ENCODE data around the gene RABGAP1.

Gene RABGAP1

DNA sequence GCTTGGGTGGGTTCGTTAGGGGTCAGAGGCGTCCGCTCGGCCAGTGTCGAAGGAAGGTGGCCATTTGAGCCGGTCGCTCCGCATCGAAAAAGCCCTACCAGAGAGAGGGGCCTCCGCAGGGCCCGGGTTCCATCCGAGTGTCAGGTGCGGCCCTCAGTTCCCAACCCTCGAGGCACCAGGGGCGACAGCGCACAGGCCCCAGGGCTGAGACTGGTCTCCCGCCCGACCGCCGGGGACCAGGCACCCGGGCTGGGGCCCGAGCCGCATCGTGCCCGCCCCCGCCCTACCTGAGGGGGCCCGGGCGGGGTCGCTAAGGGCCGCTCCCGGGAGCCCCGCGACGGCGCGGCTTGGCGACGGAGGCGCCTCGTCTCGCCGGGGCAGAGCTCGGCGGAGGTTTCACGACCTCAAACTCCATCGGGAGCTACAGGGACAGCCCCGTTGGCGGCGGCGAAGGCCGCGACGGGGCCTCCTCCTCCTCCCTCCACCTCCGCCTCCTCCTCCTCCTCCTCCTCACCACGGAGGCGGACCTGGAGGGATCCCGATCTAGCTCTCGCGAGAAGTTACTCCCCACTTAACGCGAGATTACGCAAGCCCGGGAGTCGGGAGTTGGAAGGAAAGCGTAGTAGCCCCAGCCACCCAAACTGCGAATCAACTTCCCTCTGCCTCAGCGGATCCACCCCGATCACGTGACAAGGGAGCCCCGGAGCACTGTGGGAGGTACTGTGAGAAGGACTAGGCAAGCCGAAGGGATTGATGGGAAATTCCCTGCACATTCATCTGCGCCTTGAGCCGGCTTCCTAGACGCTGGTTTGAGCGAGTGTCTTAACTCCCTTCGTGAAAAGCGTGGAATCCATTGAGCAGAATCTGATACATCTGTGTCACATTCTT lies 35.8 kb upstream of the RABGAP1 start, which contains the start of gene RC3H2 (continued):
- no peak for TF ChIP-seq TSHZ1 (tag by site-specific recombination; IDR thresholded peaks at IDR 0.05; ENCODE audit: borderline replicate concordance)
- no peak for TF ChIP-seq ZNF121 (tag by site-specific recombination; IDR thresholded peaks at IDR 0.05)
- TF ChIP-seq AEBP2 (tag by site-specific recombination; IDR thresholded peaks at IDR 0.05; ENCODE audit: borderline replicate concordance), result no peak
- peak; percentile 46; the same call in 1 of the 2 replicates for TF ChIP-seq IKZF3 (tag by site-specific recombination; IDR thresholded peaks at IDR 0.05)
- TF ChIP-seq ZNF768 (tag by site-specific recombination; IDR thresholded peaks at IDR 0.05), result no peak
- TF ChIP-seq, protein P1, sequence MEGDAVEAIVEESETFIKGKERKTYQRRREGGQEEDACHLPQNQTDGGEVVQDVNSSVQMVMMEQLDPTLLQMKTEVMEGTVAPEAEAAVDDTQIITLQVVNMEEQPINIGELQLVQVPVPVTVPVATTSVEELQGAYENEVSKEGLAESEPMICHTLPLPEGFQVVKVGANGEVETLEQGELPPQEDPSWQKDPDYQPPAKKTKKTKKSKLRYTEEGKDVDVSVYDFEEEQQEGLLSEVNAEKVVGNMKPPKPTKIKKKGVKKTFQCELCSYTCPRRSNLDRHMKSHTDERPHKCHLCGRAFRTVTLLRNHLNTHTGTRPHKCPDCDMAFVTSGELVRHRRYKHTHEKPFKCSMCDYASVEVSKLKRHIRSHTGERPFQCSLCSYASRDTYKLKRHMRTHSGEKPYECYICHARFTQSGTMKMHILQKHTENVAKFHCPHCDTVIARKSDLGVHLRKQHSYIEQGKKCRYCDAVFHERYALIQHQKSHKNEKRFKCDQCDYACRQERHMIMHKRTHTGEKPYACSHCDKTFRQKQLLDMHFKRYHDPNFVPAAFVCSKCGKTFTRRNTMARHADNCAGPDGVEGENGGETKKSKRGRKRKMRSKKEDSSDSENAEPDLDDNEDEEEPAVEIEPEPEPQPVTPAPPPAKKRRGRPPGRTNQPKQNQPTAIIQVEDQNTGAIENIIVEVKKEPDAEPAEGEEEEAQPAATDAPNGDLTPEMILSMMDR (tag by site-specific recombination; IDR thresholded peaks at IDR 0.05), result no peak
- TF ChIP-seq ZNF24 (tag by site-specific recombination; IDR thresholded peaks at IDR 0.05), result peak; percentile 75; the same call in 1 of the 2 replicates
- no peak for TF ChIP-seq WT1 (tag by site-specific recombination; IDR thresholded peaks at IDR 0.05)
- no peak for TF ChIP-seq ZNF311 (tag by site-specific recombination; IDR thresholded peaks at IDR 0.05; ENCODE audit: borderline replicate concordance)
- TF ChIP-seq ZNF146 (tag by site-specific recombination; IDR thresholded peaks at IDR 0.05), result no peak
- TF ChIP-seq, protein P2, sequence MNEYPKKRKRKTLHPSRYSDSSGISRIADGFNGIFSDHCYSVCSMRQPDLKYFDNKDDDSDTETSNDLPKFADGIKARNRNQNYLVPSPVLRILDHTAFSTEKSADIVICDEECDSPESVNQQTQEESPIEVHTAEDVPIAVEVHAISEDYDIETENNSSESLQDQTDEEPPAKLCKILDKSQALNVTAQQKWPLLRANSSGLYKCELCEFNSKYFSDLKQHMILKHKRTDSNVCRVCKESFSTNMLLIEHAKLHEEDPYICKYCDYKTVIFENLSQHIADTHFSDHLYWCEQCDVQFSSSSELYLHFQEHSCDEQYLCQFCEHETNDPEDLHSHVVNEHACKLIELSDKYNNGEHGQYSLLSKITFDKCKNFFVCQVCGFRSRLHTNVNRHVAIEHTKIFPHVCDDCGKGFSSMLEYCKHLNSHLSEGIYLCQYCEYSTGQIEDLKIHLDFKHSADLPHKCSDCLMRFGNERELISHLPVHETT (tag by site-specific recombination; IDR thresholded peaks at IDR 0.05), result no peak
- no peak for TF ChIP-seq HOXC10 (CRISPR knock-in tag; IDR thresholded peaks at IDR 0.05)
- TF ChIP-seq, protein P3, sequence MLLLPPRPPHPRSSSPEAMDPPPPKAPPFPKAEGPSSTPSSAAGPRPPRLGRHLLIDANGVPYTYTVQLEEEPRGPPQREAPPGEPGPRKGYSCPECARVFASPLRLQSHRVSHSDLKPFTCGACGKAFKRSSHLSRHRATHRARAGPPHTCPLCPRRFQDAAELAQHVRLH (tag by site-specific recombination; IDR thresholded peaks at IDR 0.05), result no peak
- TF ChIP-seq GLIS1 (tag by site-specific recombination; IDR thresholded peaks at IDR 0.05), result peak; percentile 72
- TF ChIP-seq ZNF274 (IDR thresholded peaks at IDR 0.05; ENCODE audit: low read length), result no peak
- TF ChIP-seq ZNF274 (tag by site-specific recombination; IDR thresholded peaks at IDR 0.05; ENCODE audit: borderline replicate concordance), result no peak
- no peak for TF ChIP-seq ZNF596 (tag by site-specific recombination; IDR thresholded peaks at IDR 0.05)
- TF ChIP-seq ZNF600 (tag by site-specific recombination; IDR thresholded peaks at IDR 0.05), result no peak
- no peak for TF ChIP-seq PRDM4 (tag by site-specific recombination; IDR thresholded peaks at IDR 0.05)
- peak; percentile 97 for TF ChIP-seq EGR2 (tag by site-specific recombination; IDR thresholded peaks at IDR 0.05; ENCODE audit: low read depth)
- TF ChIP-seq ZNF571 (tag by site-specific recombination; IDR thresholded peaks at IDR 0.05), result no peak
- TF ChIP-seq RBAK (tag by site-specific recombination; IDR thresholded peaks at IDR 0.05), result no peak
- TF ChIP-seq, protein P4, sequence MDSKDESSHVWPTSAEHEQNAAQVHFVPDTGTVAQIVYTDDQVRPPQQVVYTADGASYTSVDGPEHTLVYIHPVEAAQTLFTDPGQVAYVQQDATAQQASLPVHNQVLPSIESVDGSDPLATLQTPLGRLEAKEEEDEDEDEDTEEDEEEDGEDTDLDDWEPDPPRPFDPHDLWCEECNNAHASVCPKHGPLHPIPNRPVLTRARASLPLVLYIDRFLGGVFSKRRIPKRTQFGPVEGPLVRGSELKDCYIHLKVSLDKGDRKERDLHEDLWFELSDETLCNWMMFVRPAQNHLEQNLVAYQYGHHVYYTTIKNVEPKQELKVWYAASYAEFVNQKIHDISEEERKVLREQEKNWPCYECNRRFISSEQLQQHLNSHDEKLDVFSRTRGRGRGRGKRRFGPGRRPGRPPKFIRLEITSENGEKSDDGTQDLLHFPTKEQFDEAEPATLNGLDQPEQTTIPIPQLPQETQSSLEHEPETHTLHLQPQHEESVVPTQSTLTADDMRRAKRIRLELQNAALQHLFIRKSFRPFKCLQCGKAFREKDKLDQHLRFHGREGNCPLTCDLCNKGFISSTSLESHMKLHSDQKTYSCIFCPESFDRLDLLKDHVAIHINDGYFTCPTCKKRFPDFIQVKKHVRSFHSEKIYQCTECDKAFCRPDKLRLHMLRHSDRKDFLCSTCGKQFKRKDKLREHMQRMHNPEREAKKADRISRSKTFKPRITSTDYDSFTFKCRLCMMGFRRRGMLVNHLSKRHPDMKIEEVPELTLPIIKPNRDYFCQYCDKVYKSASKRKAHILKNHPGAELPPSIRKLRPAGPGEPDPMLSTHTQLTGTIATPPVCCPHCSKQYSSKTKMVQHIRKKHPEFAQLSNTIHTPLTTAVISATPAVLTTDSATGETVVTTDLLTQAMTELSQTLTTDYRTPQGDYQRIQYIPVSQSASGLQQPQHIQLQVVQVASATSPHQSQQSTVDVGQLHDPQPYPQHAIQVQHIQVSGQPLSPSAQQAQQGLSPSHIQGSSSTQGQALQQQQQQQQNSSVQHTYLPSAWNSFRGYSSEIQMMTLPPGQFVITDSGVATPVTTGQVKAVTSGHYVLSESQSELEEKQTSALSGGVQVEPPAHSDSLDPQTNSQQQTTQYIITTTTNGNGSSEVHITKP (tag by site-specific recombination; IDR thresholded peaks at IDR 0.05), result no peak
- no peak for TF ChIP-seq ZNF610 (tag by site-specific recombination; IDR thresholded peaks at IDR 0.05; ENCODE audit: borderline replicate concordance)

All from HEK293 (cell line).